KBM-7 (cell line): Measurements from ENCODE around the gene UQCC2.

Experiments
- DNase-seq: peaks from one replicate; pipeline ENCODE4 v3.0.0-alpha.2; 2015
- in situ Hi-C: fragments of 300-500 bp; cut with MboI; formaldehyde crosslinking; loops from 2 replicates; pipeline ENCODE4 v1.14.3; 2020; ENCODE audit warnings: low sequenced_read_pairs, low pct_unique_long_range_greater_than_20kb, mixed read lengths

UQCC2 gene

DNA sequence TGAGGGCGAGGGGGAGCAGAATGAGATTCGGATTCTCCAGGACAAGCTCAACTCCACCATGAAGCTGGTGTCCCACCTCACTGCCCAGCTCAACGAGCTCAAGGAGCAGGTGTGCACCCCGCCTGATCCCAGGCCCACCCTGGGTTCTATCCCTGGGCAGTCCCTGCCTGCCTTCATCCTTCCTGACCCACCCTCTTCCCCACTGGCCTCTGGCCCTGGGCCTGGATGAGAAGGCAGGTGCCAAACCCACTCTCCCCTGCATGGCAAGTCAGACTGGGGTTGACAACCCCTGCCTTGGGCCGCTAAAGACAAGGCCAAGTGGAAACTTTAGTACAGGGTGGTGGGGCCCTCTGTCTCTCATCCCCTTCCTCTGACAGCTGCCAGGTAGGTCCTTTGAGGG lies 16.5 kb downstream of the UQCC2 start:
- DNase-seq, result no peak
- in situ Hi-C loops, result no loop called here

GRCh38 chr6:33694401-33694931 lies 17.0 kb downstream of the UQCC2 start:
- in situ Hi-C loops, result no loop called here
- DNase-seq, result no peak

- DNase-seq, result no peak
- in situ Hi-C loops, result no loop called here
Observed at GRCh38 chr6:33693186-33694105, 18.1 kb downstream of the UQCC2 start.

- peak; percentile 27 for DNase-seq
- in situ Hi-C loops, result no loop called here
Observed at GRCh38 chr6:33692760-33693158, 18.7 kb downstream of the UQCC2 start.

DNA sequence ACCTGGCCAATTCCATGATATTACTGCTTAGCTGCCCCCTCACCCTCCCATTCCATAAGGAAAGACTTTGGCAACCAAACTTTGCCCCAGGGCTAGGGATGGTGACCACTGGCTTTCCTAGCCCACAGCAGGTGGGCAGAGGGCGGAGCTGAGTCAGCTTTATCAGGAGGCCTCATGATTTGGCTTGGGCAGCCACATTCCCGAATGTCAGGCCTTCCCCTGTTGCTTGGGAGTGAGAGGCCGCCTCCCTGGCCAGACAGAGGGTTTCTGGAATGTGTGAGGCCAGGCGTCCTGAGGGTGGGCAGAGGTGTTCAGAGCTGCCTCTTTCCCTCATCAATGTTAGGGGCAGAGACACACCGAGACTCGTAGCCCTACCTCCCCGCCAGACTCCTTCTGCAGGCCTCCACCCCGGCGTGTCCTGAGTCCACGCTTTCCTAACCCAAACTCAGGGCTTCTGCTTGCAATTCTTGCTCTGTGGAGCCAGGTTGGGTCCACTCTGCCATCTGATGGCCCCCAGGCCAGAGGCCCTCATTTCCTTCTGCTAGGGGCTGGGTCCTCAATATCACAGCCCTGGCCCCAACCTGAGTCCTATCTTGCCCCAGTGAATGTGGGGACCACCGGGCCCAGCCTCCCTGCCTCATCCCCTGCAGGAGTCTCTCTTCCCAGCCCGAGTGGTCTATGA lies 19.3 kb downstream of the UQCC2 start:
- in situ Hi-C loops, result no loop called here
- DNase-seq, result no peak

DNA sequence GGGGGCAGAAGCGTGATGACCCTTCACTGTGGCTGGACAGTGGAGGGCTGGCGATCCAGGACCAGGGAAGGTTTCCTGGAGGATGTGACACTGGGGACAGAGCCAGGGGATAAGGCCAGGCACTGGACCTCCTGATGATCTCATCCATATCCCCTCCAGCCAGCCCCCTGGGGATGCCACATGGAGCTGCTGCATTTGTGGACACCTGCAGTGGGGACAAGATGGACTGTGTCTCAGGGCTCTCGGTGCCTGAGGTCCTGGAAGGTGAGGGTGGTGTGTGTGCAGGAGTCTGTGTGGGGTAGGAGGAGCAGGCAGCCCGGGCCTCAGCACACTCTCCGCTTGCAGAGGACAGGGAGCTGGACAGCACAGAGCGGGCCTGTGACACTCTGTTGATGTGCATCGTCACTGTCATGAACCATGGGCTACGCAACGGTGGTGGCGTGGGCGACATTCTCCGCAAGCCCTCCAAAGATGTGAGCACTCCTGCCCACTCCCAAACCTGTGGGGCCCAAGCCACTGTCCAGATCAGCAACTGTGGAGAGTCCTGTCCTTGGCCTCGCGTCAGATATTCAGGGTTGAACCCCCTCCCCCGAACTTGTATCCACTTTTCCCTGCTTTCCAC lies 19.9 kb downstream of the UQCC2 start:
- no peak for DNase-seq
- in situ Hi-C loops, result no loop called here

DNA sequence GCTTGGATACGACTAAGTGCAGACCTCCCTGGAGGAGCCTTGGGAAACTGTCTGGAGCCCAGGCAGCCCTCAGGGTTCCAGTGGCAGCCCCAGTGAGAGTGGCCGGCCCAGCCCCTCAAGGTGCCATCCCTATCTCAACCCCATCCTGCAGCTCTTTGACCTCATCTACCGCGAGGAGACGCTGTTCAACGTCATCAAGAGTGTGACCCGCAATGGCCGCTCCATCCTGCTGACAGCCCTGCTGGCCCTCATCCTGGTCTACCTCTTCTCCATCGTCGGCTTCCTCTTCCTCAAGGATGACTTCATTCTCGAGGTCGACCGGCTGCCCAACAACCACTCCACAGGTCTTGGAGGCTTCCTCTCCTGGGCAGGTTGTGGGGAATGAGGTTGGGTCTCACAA lies 20.7 kb downstream of the UQCC2 start:
- DNase-seq, result no peak
- in situ Hi-C loops, result no loop called here

DNA sequence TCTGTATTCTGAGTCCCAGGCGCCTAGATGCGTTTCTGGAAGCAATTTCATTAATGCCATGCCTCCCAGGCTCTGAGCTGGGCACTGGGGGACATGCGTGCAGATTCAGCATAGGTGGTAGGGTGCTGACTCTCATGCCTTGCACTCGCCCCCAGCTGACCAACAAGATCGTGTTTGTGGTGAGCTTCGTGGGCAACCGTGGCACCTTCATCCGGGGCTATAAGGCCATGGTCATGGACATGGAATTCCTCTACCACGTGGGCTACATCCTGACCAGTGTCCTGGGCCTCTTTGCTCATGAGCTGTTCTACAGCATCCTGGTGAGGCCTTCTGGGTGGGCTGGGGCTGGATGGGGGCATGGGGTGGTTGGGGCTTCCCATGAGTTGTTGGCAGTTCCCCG lies 21.6 kb downstream of the UQCC2 start:
- in situ Hi-C loops, result no loop called here
- no peak for DNase-seq

GRCh38 chr6:33689148-33689494 lies 22.4 kb downstream of the UQCC2 start:
- in situ Hi-C loops, result no loop called here

GRCh38 chr6:33688451-33689147 lies 22.9 kb downstream of the UQCC2 start:
- in situ Hi-C loops, result no loop called here
- no peak for DNase-seq

More at GRCh38 chr6:33689148-33689494, 22.4 kb downstream of the UQCC2 start:
- no peak for DNase-seq

DNA sequence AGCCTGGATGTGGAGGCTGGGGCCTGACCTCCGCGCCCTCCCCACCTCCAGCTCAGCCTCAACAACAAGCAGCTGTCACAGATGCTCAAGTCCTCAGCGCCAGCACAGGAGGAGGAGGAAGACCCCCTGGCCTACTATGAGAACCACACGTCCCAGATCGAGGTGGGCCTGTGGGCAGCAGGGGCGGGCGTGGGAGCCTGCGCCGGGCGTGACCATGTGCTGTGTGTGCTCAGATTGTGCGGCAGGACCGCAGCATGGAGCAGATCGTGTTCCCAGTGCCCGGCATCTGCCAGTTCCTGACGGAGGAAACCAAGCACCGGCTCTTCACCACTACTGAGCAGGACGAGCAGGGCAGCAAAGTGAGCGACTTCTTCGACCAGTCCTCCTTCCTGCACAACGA lies 23.5 kb downstream of the UQCC2 start:
- no peak for DNase-seq
- in situ Hi-C loops, result no loop called here

GRCh38 chr6:33686981-33687975 lies 24.2 kb downstream of the UQCC2 start:
- in situ Hi-C loops, result no loop called here

GRCh38 chr6:33686225-33686924 lies 25.1 kb downstream of the UQCC2 start:
- DNase-seq, result no peak
- in situ Hi-C loops, result no loop called here

More at GRCh38 chr6:33686981-33687975, 24.2 kb downstream of the UQCC2 start:
- DNase-seq, result no peak

DNA sequence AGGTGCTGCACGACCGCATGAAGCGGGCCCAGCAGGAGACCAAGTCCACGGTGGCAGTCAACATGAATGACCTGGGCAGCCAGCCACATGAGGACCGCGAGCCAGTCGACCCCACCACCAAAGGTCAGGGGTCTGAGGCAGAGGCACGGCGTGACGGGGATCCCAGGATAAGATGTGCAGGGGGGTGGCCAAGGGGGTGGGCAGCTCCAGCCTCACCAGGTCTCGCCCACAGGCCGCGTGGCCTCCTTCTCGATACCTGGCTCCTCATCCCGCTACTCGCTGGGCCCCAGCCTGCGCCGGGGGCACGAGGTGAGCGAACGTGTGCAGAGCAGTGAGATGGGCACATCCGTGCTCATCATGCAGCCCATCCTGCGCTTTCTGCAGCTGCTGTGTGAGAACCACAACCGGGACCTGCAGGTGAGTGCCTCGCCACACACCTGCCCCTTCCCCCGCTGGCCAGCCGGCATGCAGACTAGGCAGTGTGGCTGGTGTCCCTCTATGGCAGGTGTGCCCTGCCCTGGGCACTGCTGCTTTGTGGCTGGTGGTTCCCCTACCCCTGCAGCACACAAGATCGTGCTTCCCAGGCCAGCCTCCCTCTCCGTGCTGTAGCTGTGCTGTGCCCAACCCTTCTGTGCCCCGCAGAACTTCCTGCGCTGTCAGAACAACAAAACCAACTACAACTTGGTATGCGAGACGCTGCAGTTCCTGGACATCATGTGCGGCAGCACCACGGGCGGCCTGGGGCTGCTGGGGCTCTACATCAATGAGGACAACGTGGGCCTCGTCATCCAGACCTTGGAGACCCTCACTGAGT lies 25.9 kb downstream of the UQCC2 start:
- DNase-seq, result no peak
- in situ Hi-C loops, result no loop called here

DNA sequence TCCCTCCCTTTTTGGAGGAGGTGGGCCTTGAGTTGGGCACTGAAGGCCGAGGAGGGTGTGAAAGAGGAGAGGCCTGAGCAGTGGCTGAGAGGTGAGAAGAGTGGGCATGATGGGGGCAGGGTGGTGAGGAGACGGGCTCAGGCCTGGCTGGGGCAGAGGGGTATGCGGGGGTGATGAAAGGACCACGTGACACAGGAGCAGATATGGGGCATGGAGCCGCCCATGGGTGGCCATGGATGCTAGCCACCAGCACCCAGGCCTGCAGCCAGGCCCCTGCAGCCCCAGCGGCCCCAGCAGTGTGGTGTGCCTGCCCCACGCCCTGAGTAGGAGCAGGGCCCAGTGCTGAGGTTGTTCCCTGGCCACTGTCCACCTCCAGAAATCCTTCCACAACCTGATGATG lies 26.5 kb downstream of the UQCC2 start:
- in situ Hi-C loops, result no loop called here
- no peak for DNase-seq

DNA sequence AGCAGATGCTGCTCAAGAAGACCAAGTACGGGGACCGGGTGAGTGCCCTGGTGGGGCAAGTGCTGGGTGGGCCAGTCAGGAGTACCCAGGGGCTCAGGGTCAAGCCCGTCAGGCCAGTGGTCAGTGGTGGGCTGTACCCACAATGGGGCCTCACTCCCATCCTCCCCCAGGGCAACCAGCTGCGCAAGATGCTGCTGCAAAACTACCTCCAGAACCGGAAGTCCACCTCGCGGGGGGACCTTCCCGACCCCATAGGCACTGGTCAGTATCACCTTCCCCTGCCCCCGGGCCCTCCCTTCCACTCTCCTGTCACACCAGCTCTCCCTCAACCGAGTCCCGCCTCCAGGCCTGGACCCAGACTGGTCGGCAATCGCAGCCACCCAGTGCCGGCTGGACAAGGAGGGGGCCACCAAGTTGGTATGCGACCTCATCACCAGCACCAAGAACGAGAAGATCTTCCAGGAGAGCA lies 27.0 kb downstream of the UQCC2 start:
- no peak for DNase-seq
- in situ Hi-C loops, result no loop called here
